A549 (cell line): ENCODE measurements around the gene DCLK2. TPM values are rescaled to one million over a fixed set of nuclear protein-coding genes. Genes with fewer than 3 reads are reported as not detected.

Experiments
- ATAC-seq, 2 experiments: fragments of 200-7000 bp in 1 of 2; fragments of >200 bp in 1 of 2; cut with Nextera tagmentation in 1 of 2; cut with Tn5 transposase in 1 of 2; 3 replicates each; pipeline versions ENCODE4 v1.8.0 to v1.9.1; 2018 to 2020; ENCODE audit warnings: mild to moderate bottlenecking in 1 of 2, moderate library complexity in 1 of 2
- CTCF ChIA-PET: fragments of 300-600 bp; sonication (Branson Sonifier 250); formaldehyde crosslinking; extraction: SDS; loops from one replicate; lab custom pipeline; 2021; ENCODE audit warnings: antibody characterized with exemption, inconsistent platforms; lab: Yijun Ruan, JAX
- POLR2A ChIA-PET: fragments of 350-600 bp; formaldehyde crosslinking; extraction: SDS; loops from one replicate; lab custom pipeline; 2021; ENCODE audit warnings: antibody characterized with exemption, inconsistent platforms; lab: Yijun Ruan, JAX
- DNase-seq, 2 experiments: peaks; one replicate each; pipeline versions ENCODE4 v3.0.0 to v3.0.0-alpha.2; 2011 to 2016; ENCODE audit warnings: low read depth in 1 of 2, low spot score in 1 of 2
- FAIRE-seq: peaks from 2 replicates; lab custom pipeline; 2011; peaks lifted over from hg19 to GRCh38; lab: Jason Lieb, UNC
- H3K27ac ChIP-seq, 2 experiments: fragments of >200 bp; sonication (Bioruptor Twin); formaldehyde crosslinking; 3 replicates each; pipeline ENCODE4 v1.5.1; 2016 to 2017
- H3K4me1 ChIP-seq: fragments of >200 bp; sonication (Bioruptor Twin); formaldehyde crosslinking; 3 replicates; pipeline ENCODE4 v1.6.1; 2016
- H3K4me2 ChIP-seq: fragments of >200 bp; sonication (Bioruptor Twin); formaldehyde crosslinking; 3 replicates; pipeline ENCODE4 v1.6.1; 2016
- H3K4me3 ChIP-seq: fragments of >200 bp; sonication (Bioruptor Twin); formaldehyde crosslinking; 3 replicates; pipeline ENCODE4 v1.5.1; 2016
- H3K9me3 ChIP-seq: fragments of >200 bp; sonication (Bioruptor Twin); formaldehyde crosslinking; 3 replicates; pipeline ENCODE4 v1.6.1; 2016
- BHLHE40 ChIP-seq: IDR thresholded peaks from 2 replicates; pipeline ENCODE4 v1.6.1; 2012; ENCODE audit warnings: low read depth, low read length, inconsistent platforms
- CHD2 ChIP-seq: fragments of 150-350 bp; IDR thresholded peaks from 2 replicates; pipeline ENCODE4 v1.6.1; 2014; ENCODE audit warnings: low read length; ENCODE audit not compliant: partially characterized antibody
- FOSB ChIP-seq: fragments of 250-450 bp; sonication (Bioruptor Pico); IDR thresholded peaks from 2 replicates; pipeline ENCODE4 v1.5.0; 2020; ENCODE audit warnings: mild to moderate bottlenecking, moderate library complexity
- FOSL2 ChIP-seq, 2 experiments: fragments of 450-650 bp in 1 of 2; fragments of >200 bp in 1 of 2; sonication (Bioruptor Twin) in 1 of 2; formaldehyde crosslinking; IDR thresholded peaks; 2 replicates each; pipeline versions ENCODE4 v1.5.0 to v1.6.1; 2016 to 2020; ENCODE audit warnings: mild to moderate bottlenecking in 1 of 2, moderate library complexity in 1 of 2
- FOXS1 ChIP-seq: fragments of 250-450 bp; sonication (Bioruptor Pico); IDR thresholded peaks from 2 replicates; pipeline ENCODE4 v1.5.0; 2020; ENCODE audit warnings: mild to moderate bottlenecking, moderate library complexity
- HDAC2 ChIP-seq: fragments of 200-600 bp; sonication (generic); IDR thresholded peaks from 2 replicates; pipeline ENCODE4 v1.6.1; 2016
- HEYL ChIP-seq: fragments of 250-450 bp; sonication (Bioruptor Pico); IDR thresholded peaks from 2 replicates; pipeline ENCODE4 v1.8.0; 2021; ENCODE audit warnings: mild to moderate bottlenecking, moderate library complexity
- HOXA7 ChIP-seq: fragments of 250-450 bp; sonication (Bioruptor Pico); IDR thresholded peaks from 2 replicates; pipeline ENCODE4 v1.5.0; 2020; ENCODE audit warnings: mild to moderate bottlenecking, moderate library complexity
- HOXB5 ChIP-seq: fragments of 250-450 bp; sonication (Bioruptor Pico); IDR thresholded peaks from 2 replicates; pipeline ENCODE4 v1.5.0; 2020; ENCODE audit warnings: mild to moderate bottlenecking, moderate library complexity
- MAFK ChIP-seq: fragments of 450-650 bp; IDR thresholded peaks from 2 replicates; pipeline ENCODE4 v1.6.1; 2014; ENCODE audit not compliant: partially characterized antibody
- MAZ ChIP-seq: fragments of 150-350 bp; IDR thresholded peaks from 2 replicates; pipeline ENCODE4 v1.6.1; 2014; ENCODE audit warnings: antibody characterized with exemption, low read depth, low read length, borderline replicate concordance
- NFE2L2 ChIP-seq: fragments of 150-350 bp; conservative IDR thresholded peaks from 2 replicates; pipeline ENCODE4 v1.6.1; 2014; ENCODE audit warnings: low read length
- POLR2AphosphoS2 ChIP-seq: conservative IDR thresholded peaks from 2 replicates; pipeline ENCODE4 v1.6.1; 2012; ENCODE audit warnings: low read length, improper control_type of control experiment, inconsistent platforms
- RARB ChIP-seq: fragments of 250-450 bp; sonication (Bioruptor Pico); IDR thresholded peaks from 2 replicates; pipeline ENCODE4 v1.8.0; 2021; ENCODE audit warnings: mild to moderate bottlenecking, moderate library complexity
- RFX5 ChIP-seq: fragments of 450-650 bp; IDR thresholded peaks from 2 replicates; pipeline ENCODE4 v1.7.1; 2014; ENCODE audit warnings: antibody characterized with exemption, mild to moderate bottlenecking, moderate library complexity
- WGBS: methylation state at CpG from one replicate; pipeline ENCODE4 v1.1.6; 2017; ENCODE audit errors: missing lambda C conversion rate; 5-methylcytosine and 5-hydroxymethylcytosine counted together
- polyA plus RNA-seq, 4 experiments: library from polyadenylated mRNA; depleted of rRNA in 3 of 4; stranded (reverse); fragments of >200 nt; fragmentation: RNase III in 1 of 4; extraction: RNeasy Plus Mini Kit Qiagen cat#74134 plus additional on column Dnase treatment in 1 of 4; gene quantifications; 2 replicates in 3 of 4; 3 replicates in 1 of 4; pipeline ENCODE4 v1.2.3, GENCODE V29; 2011 to 2017
- TF ChIP-seq, protein P1 (sequence below): IDR thresholded peaks from 2 replicates; pipeline ENCODE4 v1.6.1; 2012
- TF ChIP-seq, protein P2 (sequence below): IDR thresholded peaks from 2 replicates; pipeline ENCODE4 v1.6.1; 2012; ENCODE audit warnings: low read depth, borderline replicate concordance
- TF ChIP-seq, protein P3 (sequence below): fragments of 250-450 bp; sonication (Bioruptor Pico); IDR thresholded peaks from 2 replicates; pipeline ENCODE4 v1.5.0; 2021; ENCODE audit warnings: mild to moderate bottlenecking, moderate library complexity, borderline replicate concordance
- TF ChIP-seq, protein P4 (sequence below): fragments of >200 bp; sonication (Bioruptor Twin); formaldehyde crosslinking; IDR thresholded peaks from 3 replicates; pipeline ENCODE4 v1.6.1; 2016

DCLK2 gene
- polyA plus RNA-seq, 2 of the 4 experiments (the other 2 are of a cell fraction), result 8.1 to 11.6 TPM

DNA sequence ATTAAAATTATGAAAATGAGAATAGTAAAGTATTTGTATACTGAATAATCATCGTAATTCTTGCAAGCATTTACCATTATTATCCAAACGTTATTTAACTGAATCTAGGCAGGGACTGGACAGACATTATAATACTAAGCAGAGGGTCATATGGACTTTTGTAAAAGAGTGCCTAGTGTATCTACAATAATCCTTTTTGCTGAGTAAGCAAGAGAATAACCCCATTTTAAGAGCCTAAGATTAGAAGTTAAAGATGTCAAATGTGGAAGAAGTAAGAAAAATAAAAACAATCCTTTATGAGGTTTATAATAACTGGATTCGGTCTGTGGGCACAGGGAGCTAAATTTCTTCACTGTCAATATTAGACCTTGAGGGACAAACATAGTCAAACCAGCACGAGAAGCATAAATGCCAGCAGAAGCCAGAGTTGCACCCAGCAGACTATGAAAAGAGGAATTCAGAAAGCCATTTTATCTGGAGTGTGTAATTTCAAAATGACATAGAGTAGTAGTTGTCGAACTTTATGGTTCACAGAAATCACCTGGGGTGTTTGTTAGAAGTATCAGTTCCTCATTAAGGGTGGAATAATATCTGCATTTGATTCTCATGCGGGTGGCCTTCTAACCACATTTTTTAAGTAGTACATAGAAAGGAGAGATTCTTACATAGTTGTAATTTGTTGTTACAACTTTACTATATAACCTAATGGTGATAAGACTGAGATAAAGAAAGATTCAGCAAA lies 39.7 kb upstream of the DCLK2 start:
- 64% methylated on average over 6 of the region's 6 CpGs for WGBS
- POLR2A ChIA-PET, result no interaction called here

DNA sequence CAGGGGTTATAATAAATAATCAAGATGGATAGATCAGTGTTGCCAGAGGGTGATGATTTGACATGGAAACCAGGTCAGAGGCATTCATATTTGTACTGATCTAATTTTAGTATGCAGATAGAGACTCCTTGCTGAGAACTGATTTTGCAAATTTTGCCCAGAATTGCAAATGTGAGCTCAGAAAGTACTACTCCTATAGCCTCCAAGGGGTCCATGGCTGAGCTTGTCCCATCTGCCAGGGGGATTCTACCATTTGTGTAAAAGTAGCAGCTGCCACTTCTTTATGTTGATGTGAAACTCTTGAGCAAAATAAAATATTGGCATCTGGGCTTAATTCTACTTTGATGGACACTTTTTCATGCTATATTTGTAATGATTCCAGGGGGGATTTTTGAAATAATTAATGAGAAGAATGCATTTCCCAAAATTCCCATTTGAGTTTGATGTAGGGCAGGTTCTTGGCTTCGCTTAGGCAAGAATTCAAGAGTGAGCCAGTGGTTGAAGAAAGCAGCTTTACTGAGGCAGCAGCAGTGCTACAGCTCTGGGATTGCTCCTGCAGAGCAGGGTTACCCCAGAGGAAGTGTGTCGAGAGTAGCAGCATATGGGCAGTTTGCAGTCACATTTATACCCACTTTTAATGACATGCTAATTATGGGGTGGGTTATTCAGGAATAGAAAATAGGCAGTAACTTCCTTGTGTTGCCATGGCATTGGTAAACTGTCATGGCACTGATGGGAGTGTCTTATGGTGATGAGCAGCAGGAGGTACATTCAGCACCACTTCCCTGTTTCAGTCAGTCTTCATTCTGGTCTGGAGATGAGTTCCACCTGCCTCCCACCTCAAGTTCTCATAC lies 38.7 kb upstream of the DCLK2 start:
- H3K4me2 ChIP-seq, result no peak overlapping the region
- ATAC-seq (no peak), FAIRE-seq (no peak), DNase-seq (peak in 1 of 2 experiments; percentile 18)
- POLR2A ChIA-PET, result no interaction called here
- WGBS, result 60% methylated on average over 2 of the region's 2 CpGs
- H3K4me1 ChIP-seq, result no peaks in the 10 kb centered on the region
- TF ChIP-seq, protein P1, sequence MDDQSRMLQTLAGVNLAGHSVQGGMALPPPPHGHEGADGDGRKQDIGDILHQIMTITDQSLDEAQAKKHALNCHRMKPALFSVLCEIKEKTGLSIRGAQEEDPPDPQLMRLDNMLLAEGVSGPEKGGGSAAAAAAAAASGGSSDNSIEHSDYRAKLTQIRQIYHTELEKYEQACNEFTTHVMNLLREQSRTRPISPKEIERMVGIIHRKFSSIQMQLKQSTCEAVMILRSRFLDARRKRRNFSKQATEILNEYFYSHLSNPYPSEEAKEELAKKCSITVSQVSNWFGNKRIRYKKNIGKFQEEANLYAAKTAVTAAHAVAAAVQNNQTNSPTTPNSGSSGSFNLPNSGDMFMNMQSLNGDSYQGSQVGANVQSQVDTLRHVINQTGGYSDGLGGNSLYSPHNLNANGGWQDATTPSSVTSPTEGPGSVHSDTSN, result no peak
- TF ChIP-seq, protein P2, sequence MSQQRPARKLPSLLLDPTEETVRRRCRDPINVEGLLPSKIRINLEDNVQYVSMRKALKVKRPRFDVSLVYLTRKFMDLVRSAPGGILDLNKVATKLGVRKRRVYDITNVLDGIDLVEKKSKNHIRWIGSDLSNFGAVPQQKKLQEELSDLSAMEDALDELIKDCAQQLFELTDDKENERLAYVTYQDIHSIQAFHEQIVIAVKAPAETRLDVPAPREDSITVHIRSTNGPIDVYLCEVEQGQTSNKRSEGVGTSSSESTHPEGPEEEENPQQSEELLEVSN, result no peak
- TF ChIP-seq BHLHE40 (no peak), NFE2L2 (no peak), CHD2 (no peak), POLR2AphosphoS2 (no peak), RFX5 (no peak), FOSL2 (IDR thresholded peaks at IDR 0.05) (no peak), FOSL2 (CRISPR knock-in tag; IDR thresholded peaks at IDR 0.05) (no peak), MAZ (no peak), FOSB (CRISPR knock-in tag) (no peak), HDAC2 (no peak), FOXS1 (CRISPR knock-in tag) (no peak), HEYL (no peak), HOXA7 (CRISPR knock-in tag) (no peak), HOXB5 (no peak), RARB (CRISPR knock-in tag) (no peak)
- TF ChIP-seq, protein P3, sequence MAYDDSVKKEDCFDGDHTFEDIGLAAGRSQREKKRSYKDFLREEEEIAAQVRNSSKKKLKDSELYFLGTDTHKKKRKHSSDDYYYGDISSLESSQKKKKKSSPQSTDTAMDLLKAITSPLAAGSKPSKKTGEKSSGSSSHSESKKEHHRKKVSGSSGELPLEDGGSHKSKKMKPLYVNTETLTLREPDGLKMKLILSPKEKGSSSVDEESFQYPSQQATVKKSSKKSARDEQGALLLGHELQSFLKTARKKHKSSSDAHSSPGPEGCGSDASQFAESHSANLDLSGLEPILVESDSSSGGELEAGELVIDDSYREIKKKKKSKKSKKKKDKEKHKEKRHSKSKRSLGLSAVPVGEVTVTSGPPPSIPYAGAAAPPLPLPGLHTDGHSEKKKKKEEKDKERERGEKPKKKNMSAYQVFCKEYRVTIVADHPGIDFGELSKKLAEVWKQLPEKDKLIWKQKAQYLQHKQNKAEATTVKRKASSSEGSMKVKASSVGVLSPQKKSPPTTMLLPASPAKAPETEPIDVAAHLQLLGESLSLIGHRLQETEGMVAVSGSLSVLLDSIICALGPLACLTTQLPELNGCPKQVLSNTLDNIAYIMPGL (CRISPR knock-in tag), result no peak
- TF ChIP-seq, protein P4, sequence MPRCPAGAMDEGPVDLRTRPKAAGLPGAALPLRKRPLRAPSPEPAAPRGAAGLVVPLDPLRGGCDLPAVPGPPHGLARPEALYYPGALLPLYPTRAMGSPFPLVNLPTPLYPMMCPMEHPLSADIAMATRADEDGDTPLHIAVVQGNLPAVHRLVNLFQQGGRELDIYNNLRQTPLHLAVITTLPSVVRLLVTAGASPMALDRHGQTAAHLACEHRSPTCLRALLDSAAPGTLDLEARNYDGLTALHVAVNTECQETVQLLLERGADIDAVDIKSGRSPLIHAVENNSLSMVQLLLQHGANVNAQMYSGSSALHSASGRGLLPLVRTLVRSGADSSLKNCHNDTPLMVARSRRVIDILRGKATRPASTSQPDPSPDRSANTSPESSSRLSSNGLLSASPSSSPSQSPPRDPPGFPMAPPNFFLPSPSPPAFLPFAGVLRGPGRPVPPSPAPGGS, result no peak
- no peaks in the 10 kb centered on the region for H3K9me3 ChIP-seq
- CTCF ChIA-PET, result no interaction called here
- H3K27ac ChIP-seq, result no peak overlapping the region
- no peak overlapping the region for H3K4me3 ChIP-seq

More for the DNA sequence above, 39.7 kb upstream of the DCLK2 start:
- FAIRE-seq (no peak), ATAC-seq (no peak), DNase-seq (no peak)
- H3K27ac ChIP-seq, result no peak overlapping the region
- CTCF ChIA-PET, result no interaction called here
- 0 out of 3 replicates have a peak, but pooled peaks cover 3% of the 10 kb centered on the region for H3K4me1 ChIP-seq
- H3K9me3 ChIP-seq, result no peaks in the 10 kb centered on the region
- no peak overlapping the region for H3K4me3 ChIP-seq
- TF ChIP-seq MAFK (peak; percentile 82), CHD2 (no peak)
- H3K4me2 ChIP-seq, result no peak overlapping the region
